ENCODE data around the gene DHCR7.

The DHCR7 gene

GRCh38 chr11:71420455-71421241 is 27.5 kb downstream of the DHCR7 start:
- no peak for DNase-seq (ENCODE audit: low read depth, low spot score)

DNA sequence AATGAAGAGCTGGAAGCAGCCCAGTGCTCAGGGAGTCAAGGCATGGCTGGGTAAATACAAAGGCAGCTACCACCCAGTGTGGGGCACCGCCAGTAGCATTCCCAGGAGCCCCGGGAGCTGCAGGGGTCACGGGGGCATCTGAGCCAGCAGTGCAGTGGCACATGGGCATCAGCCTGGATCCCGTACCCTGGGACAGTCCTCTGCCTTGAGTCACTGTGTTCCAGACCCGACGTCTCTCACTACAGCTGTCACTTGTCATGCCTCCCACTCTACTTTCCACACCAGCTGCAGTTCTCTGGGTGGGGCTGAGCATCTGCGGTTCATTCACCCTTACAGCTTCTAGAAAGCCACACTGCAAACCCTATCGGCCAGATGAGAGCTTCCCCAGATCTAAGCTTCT is 29.6 kb downstream of the DHCR7 start:
- DNase-seq (ENCODE audit: low read depth, low spot score), result no peak

GRCh38 chr11:71414645-71415044 is 33.5 kb downstream of the DHCR7 start:
- no peak for DNase-seq (ENCODE audit: low read depth, low spot score)

DNA sequence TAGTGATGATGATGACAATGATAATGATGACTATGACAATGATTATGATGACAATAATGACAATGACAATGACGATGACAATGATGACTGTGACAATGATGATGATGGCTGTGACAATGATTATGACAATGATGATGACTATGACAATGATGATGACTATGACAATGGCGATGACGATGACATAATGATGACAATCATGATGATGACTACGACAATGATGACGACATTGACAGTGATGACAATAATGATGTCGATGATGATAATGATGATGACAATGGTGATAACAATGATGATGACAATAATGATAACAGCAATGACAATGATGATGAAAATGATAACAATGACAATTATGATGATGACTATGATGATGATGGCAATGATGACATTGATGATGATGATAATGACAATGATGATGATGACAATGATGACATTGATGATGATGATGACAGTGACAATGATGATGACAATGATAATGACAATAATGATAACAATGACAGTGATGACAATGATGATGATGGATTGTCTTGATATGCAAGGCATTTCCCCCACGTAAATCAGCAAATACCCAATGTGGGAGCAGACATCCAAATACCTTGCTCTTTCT is 37.7 kb downstream of the DHCR7 start:
- DNase-seq (ENCODE audit: low read depth, low spot score), result no peak

DNA sequence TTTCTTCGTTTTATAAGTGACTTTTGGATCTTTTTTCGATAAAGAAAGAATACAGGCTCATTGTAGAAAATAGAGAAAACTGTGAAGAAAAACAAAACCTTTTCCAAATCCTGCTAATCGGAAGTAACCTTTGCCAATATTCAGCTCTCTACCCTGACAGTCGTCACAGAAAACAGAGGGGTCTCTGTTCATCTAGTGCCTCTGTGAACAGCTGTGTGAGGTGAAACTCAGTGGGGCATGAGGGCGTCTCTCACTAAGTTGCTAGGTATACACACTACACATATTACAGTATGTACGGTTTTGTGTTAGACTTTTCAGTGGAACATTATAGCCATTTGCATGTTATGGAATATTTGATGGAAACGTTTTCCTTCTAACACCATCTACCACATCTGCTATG is 39.4 kb downstream of the DHCR7 start:
- no peak for DNase-seq (ENCODE audit: low read depth, low spot score)

- DNase-seq (ENCODE audit: low read depth, low spot score), result no peak
These were observed 40.8 kb downstream of the DHCR7 start for GRCh38 chr11:71407356-71407755.

DNA sequence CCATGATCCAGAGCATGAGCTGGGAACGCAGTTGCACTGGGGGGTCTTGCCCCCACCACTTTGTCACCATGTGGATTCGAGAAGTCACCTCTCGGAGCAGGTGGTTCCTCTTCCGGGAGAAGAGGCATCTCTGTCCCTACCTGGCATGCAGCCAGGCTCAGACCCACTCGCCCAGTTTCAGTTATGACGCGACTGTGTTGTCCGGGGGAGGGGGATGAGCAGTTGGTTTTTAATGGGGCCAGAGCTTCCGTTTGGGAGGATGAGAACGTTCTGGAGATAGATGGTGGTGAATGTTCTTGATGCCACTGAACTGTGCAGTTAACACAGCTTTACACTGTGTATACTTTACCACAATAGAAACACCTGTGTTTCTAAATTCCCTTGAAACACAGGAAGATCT is 41.5 kb downstream of the DHCR7 start:
- no peak for DNase-seq (ENCODE audit: low read depth, low spot score)

- no peak for DNase-seq (ENCODE audit: low read depth, low spot score)
These were observed 44.0 kb downstream of the DHCR7 start for GRCh38 chr11:71404209-71404608.

- no peak for DNase-seq (ENCODE audit: low read depth, low spot score)
These were observed 45.3 kb downstream of the DHCR7 start for GRCh38 chr11:71402878-71403277.

- no peak for DNase-seq (ENCODE audit: low read depth, low spot score)
These were observed 48.0 kb downstream of the DHCR7 start for GRCh38 chr11:71400216-71400615.

- DNase-seq (ENCODE audit: low read depth, low spot score), result no peak
These were observed 48.9 kb downstream of the DHCR7 start for GRCh38 chr11:71399341-71399740.

DNA sequence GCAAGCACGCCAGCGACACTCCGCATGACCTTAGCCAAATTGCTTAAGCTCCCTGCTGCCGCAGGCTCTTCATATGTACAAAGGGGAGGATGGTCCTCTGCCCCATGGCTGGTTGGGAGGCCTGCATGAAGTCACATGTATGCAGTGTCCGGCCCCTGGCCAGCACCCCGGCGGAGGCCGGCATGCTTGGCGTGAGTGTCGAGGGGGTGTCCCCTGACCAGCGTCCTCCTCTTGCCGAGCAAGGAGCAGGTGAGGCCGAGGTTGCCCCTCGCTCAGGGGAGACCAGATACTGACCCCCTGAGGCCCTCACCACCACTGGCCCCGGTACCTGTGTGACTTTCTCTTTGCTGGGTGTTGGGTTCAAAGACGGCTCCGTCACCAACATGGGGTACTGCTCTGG is 50.2 kb downstream of the DHCR7 start:
- DNase-seq (ENCODE audit: low read depth, low spot score), result no peak

- DNase-seq (ENCODE audit: low read depth, low spot score), result no peak
These were observed 50.8 kb downstream of the DHCR7 start for GRCh38 chr11:71397331-71397860.

- DNase-seq (ENCODE audit: low read depth, low spot score), result no peak
These were observed 51.6 kb downstream of the DHCR7 start for GRCh38 chr11:71396548-71397123.

DNA sequence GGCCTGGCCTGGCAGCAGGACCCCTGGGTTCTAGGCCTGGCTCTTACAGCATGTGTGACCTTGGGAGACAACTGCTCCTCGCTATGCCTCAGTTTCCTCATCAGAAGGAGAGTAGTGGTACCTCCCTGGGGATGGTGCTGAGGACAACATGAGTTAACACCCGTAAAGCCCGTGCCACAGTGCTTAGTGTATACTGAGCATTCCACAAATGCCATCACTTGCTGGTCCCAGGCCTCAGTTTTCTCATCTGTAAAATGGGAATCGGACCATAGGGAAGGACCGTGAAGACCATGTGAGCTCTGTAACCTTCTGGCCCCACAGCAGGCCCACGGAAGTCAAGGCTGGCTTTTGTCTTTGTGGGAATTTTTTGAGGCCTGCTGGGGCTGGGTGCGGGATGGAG is 52.4 kb downstream of the DHCR7 start:
- no peak for DNase-seq (ENCODE audit: low read depth, low spot score)

GRCh38 chr11:71395263-71395560 is 53.0 kb downstream of the DHCR7 start:
- DNase-seq (ENCODE audit: low read depth, low spot score), result no peak

GRCh38 chr11:71393283-71393682 is 54.9 kb downstream of the DHCR7 start:
- DNase-seq (ENCODE audit: low read depth, low spot score), result no peak

- DNase-seq (ENCODE audit: low read depth, low spot score), result no peak
These were observed 56.4 kb downstream of the DHCR7 start for GRCh38 chr11:71391796-71392195.

GRCh38 chr11:71391352-71391751 is 56.8 kb downstream of the DHCR7 start:
- no peak for DNase-seq (ENCODE audit: low read depth, low spot score)

DNA sequence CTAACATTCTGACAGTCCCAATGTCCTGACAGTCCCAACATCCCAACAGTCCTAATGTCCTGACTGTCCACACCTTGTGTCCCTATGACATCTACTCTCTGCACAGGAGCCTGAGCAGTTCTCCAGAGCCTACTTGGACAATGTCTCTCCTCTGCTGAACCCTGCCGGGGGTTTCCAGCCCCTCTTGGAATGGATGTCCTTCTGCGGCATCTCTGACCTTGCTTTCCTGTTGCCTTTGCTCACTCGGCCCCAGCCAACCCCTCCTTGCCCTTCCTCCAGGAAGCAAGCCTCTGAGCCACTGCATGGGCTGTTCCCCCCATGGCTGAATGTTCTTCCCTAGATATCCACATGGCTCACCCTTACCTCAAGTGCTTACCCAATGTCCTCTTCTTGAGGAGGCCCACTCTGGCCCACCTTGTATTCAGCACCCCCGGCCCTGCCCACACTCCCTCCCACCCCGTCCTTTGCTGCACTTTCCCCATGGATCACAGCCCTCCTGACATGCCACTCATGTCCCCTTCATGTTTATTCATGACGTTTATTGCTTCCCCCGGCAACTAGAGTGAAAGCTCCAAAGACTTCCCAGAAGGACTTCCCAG is 59.5 kb downstream of the DHCR7 start:
- no peak for DNase-seq (ENCODE audit: low read depth, low spot score)

DNA sequence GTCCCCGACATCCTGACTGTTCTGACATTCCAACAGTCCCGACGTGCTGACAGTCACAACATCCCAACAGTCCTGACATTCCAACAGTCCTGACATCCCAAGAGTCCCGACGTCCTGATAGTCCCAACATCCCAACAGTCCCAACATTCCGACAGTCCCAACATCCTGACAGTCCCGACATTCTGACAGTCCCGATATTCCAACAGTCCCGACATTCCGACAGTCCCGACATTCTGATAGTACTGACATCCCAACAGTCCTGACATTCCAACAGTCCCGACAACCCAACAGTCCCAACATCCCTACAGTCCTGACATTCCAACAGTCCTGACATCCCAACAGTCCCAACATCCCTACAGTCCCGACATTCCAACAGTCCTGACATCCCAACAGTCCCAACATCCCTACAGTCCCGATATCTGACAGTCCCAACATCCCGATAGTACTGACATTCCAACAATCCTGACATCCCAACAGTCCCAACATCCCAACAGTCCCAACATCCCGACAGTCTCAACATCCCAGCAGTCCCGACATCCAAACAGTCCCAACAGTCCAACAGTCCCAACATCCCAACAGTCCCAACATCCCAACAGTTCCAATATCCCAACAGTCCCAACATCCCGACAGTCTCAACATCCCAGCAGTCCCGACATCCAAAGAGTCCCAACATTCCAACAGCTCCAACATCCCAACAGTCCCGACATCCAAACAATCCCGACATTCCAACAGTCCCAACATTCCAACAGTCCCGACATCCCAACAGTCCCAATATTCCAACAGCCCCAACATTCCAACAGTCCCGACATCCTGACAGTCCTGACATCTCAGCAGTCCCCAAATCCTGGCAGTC is 60.2 kb downstream of the DHCR7 start:
- DNase-seq (ENCODE audit: low read depth, low spot score), result no peak

GRCh38 chr11:71387200-71387599 is 61.0 kb downstream of the DHCR7 start:
- DNase-seq (ENCODE audit: low read depth, low spot score), result no peak

Measured in activated naive CD8-positive, alpha-beta T cell treated with anti-CD3 and anti-CD28 coated beads, Interleukin-2, amount 50 U/mL, for 16 hours (primary cell).